Common myeloid progenitor, CD34-positive (primary cell): ENCODE data around the gene G3BP2. TPM values are rescaled to one million over a fixed set of nuclear protein-coding genes. Genes with fewer than 3 reads are reported as not detected.
"Not testable (repeated sequence)": the region's sequence is repeated elsewhere in the genome, so short reads cannot be mapped to it uniquely, and the experiment has no call there.

ENCODE experiments used
- CTCF ChIA-PET: fragments of 350-600 bp; sonication (Branson Sonifier 250); formaldehyde crosslinking; loops from one replicate; lab custom pipeline; 2021; ENCODE audit warnings: antibody characterized with exemption; lab: Charles Lee
- POLR2A ChIA-PET: fragments of 350-600 bp; sonication (Branson Sonifier 250); formaldehyde crosslinking; loops from one replicate; lab custom pipeline; 2021; ENCODE audit warnings: antibody characterized with exemption; lab: Charles Lee
- DNase-seq, 3 donors: peaks; one replicate each; pipeline versions ENCODE4 v3.0.0 to v3.0.0-alpha.2; 2013
- H3K27ac ChIP-seq, 2 experiments: 1 replicate in 1 of 2; 2 replicates in 1 of 2; pipeline ENCODE4 v1.7.0; 2013; ENCODE audit warnings: inconsistent platforms in 2 of 2, low read length in 2 of 2, mild to moderate bottlenecking in 2 of 2, low read depth in 1 of 2, moderate library complexity in 1 of 2; ENCODE audit not compliant: severe bottlenecking in 2 of 2, insufficient read depth in 1 of 2, poor library complexity in 1 of 2
- H3K27me3 ChIP-seq, 5 experiments: replicated peaks in 2 of 5; 1 replicate in 3 of 5; 2 replicates in 2 of 5; pipeline versions ENCODE4 v1.6.1 to v1.7.0; 2013; ENCODE audit warnings: low read length in 4 of 5, mild to moderate bottlenecking in 2 of 5, moderate library complexity in 2 of 5, inconsistent platforms in 1 of 5; ENCODE audit not compliant: insufficient read depth in 5 of 5, control insufficient read depth in 4 of 5
- H3K36me3 ChIP-seq, 4 experiments: 1 replicate in 2 of 4; 2 replicates in 2 of 4; pipeline versions ENCODE4 v1.6.1 to v1.7.0; 2013; ENCODE audit warnings: low read length in 3 of 4, control low read depth in 1 of 4, mild to moderate bottlenecking in 1 of 4; ENCODE audit not compliant: control insufficient read depth in 4 of 4, insufficient read depth in 4 of 4
- H3K4me1 ChIP-seq, 4 experiments: 1 replicate in 3 of 4; 2 replicates in 1 of 4; pipeline versions ENCODE4 v1.6.1 to v1.7.1; 2013; ENCODE audit warnings: low read length in 3 of 4, mild to moderate bottlenecking in 3 of 4, control low read depth in 1 of 4, inconsistent platforms in 1 of 4, moderate library complexity in 1 of 4; ENCODE audit not compliant: control insufficient read depth in 4 of 4, insufficient read depth in 4 of 4; ENCODE audit errors: control extremely low read depth in 1 of 4
- H3K4me3 ChIP-seq, 7 experiments: 1 replicate in 4 of 7; 2 replicates in 3 of 7; pipeline versions ENCODE4 v1.5.1 to v1.7.0; 2013; ENCODE audit warnings: mild to moderate bottlenecking in 7 of 7, low read length in 6 of 7, moderate library complexity in 6 of 7, inconsistent platforms in 2 of 7, low read depth in 2 of 7, control low read depth in 1 of 7; ENCODE audit not compliant: insufficient read depth in 4 of 7, control insufficient read depth in 1 of 7; ENCODE audit errors: extremely low read depth in 1 of 7
- H3K9me3 ChIP-seq, 5 experiments: 1 replicate in 4 of 5; 2 replicates in 1 of 5; pipeline versions ENCODE4 v1.6.1 to v1.7.1; 2013; ENCODE audit warnings: low read length in 4 of 5, mild to moderate bottlenecking in 2 of 5, inconsistent platforms in 1 of 5, low read depth in 1 of 5, moderate library complexity in 1 of 5; ENCODE audit not compliant: control insufficient read depth in 4 of 5, insufficient read depth in 2 of 5; ENCODE audit errors: control extremely low read depth in 1 of 5
- WGBS: methylation state at CpG from one replicate; pipeline ENCODE4 v1.1.5; 2013; ENCODE audit not compliant: insufficient coverage; 5-methylcytosine and 5-hydroxymethylcytosine counted together
- polyA plus RNA-seq: library from polyadenylated mRNA; unstranded; fragments of 120-200 nt; gene quantifications from one replicate; pipeline ENCODE4 v1.2.1, GENCODE V29; 2013

The G3BP2 gene
- 129 TPM for polyA plus RNA-seq

DNA sequence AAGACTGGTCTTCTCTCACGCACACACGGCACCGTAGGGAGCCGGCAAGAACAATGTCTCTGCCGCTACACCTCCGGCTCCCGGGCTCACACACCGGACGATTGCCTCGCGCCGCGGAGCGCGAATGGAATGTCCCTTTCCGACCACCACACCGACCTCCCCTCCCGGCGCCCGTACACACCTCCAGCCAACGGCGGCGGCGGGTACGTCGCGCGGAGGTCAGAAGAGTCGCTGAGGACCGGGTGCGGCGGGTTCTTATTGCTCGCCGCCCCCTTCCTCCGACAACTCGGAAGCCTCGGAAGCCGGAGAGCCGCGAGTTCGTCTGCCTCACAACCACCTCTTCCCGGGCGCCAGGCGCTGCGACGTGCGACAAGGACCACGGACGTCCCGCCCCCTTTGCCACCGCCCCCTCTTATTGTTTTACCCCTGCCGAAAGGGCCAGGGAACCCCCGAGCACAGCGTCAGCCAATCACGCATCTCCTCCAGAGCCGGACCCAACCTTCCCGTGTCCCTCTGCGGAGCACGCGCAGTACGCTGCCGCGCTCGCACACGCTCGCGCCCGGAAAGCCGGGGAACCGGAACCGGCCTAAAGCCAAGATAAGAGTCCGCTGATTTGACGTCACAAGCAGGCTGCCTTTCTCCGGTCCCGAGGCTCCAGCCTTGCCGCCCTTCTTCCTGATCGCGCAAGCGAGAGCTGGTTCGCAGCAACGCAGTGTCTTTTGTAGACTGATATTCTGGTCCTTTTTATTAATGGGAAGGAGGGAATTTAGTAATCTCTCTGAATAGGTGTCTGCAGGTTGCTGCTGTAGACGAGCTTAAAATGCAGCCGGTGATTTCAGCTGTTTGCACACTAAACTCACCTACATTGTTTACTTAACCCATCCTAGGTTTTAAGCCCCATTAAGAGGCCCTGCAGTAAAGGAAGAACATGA, at the start of gene G3BP2:
TSS of gene G3BP2 (minus strand) at position 385 of the 932 bp plus-strand sequence. CDS start 11,386 bp downstream, outside the sequence.
- peaks cover 0 to 3% (median 1%) of the 10 kb centered on the region in 4 experiments for H3K36me3 ChIP-seq
- ChIA-PET POLR2A (interaction anchor here (0.5 to 2.3 kb wide), 2 partner anchors 8 to 51 kb away, joined by 3 to 14 read pairs; partner anchors contain the start of gene USO1), CTCF (interaction anchor here (0.6 to 6.4 kb wide), 5 partner anchors 10 to 51 kb away, joined by 3 to 39 read pairs (median 5); partner anchors contain the start of gene USO1)
- H3K27me3 ChIP-seq, result no peaks in the 10 kb centered on the region
- 0% methylated on average over 24 of the region's 83 CpGs for WGBS
- H3K27ac ChIP-seq, result peak within 1 kb of the TSS; percentile 94 to 98
- H3K4me1 ChIP-seq, result peaks cover 24 to 33% (median 31%) of the 10 kb centered on the region in 4 experiments
- H3K9me3 ChIP-seq, result no peaks in the 10 kb centered on the region
- DNase-seq, result peak; percentile 99 to 100 (median 100)
- H3K4me3 ChIP-seq, result peak within 1 kb of the TSS; percentile 95 to 100 (median 98)

DNA sequence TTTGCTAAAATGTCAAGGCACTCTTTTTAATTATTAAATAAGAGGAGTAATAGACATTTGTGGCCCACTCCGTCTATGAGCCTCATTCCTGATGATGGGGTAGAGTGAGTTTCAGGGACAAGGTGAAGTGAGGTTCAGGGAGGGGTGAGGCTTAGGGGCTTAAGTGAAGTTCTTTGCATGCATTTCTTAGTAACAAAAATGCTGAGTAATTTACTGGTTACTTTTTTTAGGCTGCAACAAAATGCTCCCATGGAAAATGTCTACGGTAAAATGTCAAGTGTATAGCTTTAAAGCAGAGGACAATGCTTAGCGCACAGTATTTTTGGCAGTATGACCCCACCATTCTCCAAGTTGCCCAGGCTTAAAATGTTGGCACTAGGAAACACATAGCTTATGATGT, 49.2 kb upstream of the G3BP2 start:
- ChIA-PET POLR2A (interaction anchor here (2.2 kb wide), 1 partner anchor 53 kb away, joined by 6 read pairs; no protein-coding TSS in a partner anchor), CTCF (interaction anchor here (0.8 to 10.1 kb wide), 10 partner anchors 10 to 125 kb away, joined by 3 to 51 read pairs (median 6); partner anchors contain the start of gene G3BP2)
- WGBS, result 30% methylated on average over 2 of the region's 3 CpGs
- peaks cover 0 to 8% (median 1%) of the 10 kb centered on the region in 4 experiments for H3K36me3 ChIP-seq
- H3K27me3 ChIP-seq, result no peaks in the 10 kb centered on the region
- no peaks in the 10 kb centered on the region for H3K9me3 ChIP-seq
- peak overlapping the region in 4 of 7 experiments; percentile 74 to 98 (median 98) for H3K4me3 ChIP-seq
- H3K4me1 ChIP-seq, result peaks cover 10 to 39% (median 33%) of the 10 kb centered on the region in 4 experiments
- DNase-seq, result peak in 2 of 3 donors; percentile 11 to 33
- peak overlapping the region in 1 of 2 experiments; percentile 95 for H3K27ac ChIP-seq

GRCh38 chr4:75718529-75718928, 45.3 kb upstream of the G3BP2 start:
- DNase-seq, result no peak
- Histone ChIP-seq H3K4me3 (no peak overlapping the region), H3K9me3 (no peaks in the 10 kb centered on the region), H3K36me3 (peaks cover 0 to 8% (median 1%) of the 10 kb centered on the region in 4 experiments), H3K27me3 (no peaks in the 10 kb centered on the region), H3K4me1 (peaks cover 8 to 30% (median 25%) of the 10 kb centered on the region in 4 experiments), H3K27ac (no peak overlapping the region)
- ChIA-PET POLR2A (interaction anchor here (0.6 kb wide), 1 partner anchor 173 kb away, joined by 3 read pairs; no protein-coding TSS in a partner anchor), CTCF (interaction anchor here (0.8 to 1.7 kb wide), 2 partner anchors 9 to 13 kb away, joined by 3 to 4 read pairs; no protein-coding TSS in a partner anchor)
- WGBS, result 100% methylated on average over 2 of the region's 2 CpGs

- Histone ChIP-seq H3K27me3 (no peaks in the 10 kb centered on the region), H3K36me3 (peaks cover 0 to 8% (median 1%) of the 10 kb centered on the region in 4 experiments), H3K4me3 (no peak overlapping the region), H3K27ac (no peak overlapping the region), H3K4me1 (peaks cover 0 to 19% (median 15%) of the 10 kb centered on the region in 4 experiments), H3K9me3 (no peaks in the 10 kb centered on the region)
- DNase-seq, result no peak
- WGBS, result no CpG with 5 or more reads among the region's 1 CpG
- ChIA-PET CTCF (interaction anchor here (0.9 to 1.7 kb wide), 2 partner anchors 12 to 63 kb away, joined by 3 to 4 read pairs; no protein-coding TSS in a partner anchor), POLR2A (no interaction called here)
Measured at GRCh38 chr4:75717408-75717807, 44.2 kb upstream of the G3BP2 start.

GRCh38 chr4:75716054-75716453, 42.8 kb upstream of the G3BP2 start:
- CTCF ChIA-PET, result interaction anchor here (0.6 to 4.5 kb wide), 3 partner anchors 8 to 61 kb away, joined by 5 to 22 read pairs (median 8); partner anchors contain the start of gene USO1

DNA sequence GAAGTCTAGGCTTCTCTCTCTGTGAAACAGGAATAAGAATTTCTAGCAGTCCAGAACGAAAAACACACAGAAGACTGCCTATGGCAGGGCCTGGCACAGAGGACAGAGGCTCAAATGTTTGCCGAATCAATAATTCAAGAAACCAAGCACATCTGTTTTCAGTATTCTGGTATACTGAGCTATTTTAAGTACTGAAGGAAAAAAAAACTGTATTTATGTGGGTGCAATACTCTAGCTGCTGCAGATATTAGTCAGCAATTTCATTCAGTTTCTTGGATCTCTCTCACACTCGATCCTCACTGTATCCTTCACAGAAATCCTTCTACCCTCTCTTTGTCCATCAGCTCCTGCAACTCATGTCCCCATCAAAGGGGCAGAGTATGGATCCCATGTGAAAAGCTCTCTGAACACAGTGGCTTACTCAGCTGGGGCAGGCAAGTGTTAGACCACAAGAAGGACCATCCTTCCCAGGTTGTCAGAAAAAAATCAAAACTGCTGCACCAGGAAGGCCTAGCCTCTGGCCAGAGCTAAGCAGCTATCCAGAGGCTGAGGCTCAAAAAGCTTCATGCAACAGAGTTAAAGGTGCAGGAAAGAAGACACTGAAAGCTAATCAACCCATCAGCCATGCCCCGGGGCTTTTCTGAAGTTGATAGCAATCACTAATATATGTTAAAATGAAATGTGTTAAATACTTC, 42.0 kb upstream of the G3BP2 start:
- no peaks in the 10 kb centered on the region for H3K9me3 ChIP-seq
- ChIA-PET CTCF (interaction anchor here (0.9 to 4.5 kb wide), 3 partner anchors 9 to 61 kb away, joined by 5 to 22 read pairs (median 8); partner anchors contain the start of gene USO1), POLR2A (no interaction called here)
- peaks cover 0 to 8% (median 1%) of the 10 kb centered on the region in 4 experiments for H3K36me3 ChIP-seq
- H3K4me3 ChIP-seq, result peak overlapping the region in 2 of 7 experiments; percentile 4 to 31
- H3K27me3 ChIP-seq, result no peaks in the 10 kb centered on the region
- peak overlapping the region in 1 of 2 experiments; percentile 39 for H3K27ac ChIP-seq
- peak in 1 of 3 donors; percentile 22 for DNase-seq
- peaks cover 0 to 14% (median 11%) of the 10 kb centered on the region in 4 experiments for H3K4me1 ChIP-seq
- WGBS, result 20% methylated on average over 1 of the region's 4 CpGs

More at GRCh38 chr4:75716054-75716453, 42.8 kb upstream of the G3BP2 start:
- H3K27ac ChIP-seq, DNase-seq, H3K27me3 ChIP-seq, H3K4me3 ChIP-seq, H3K36me3 ChIP-seq, POLR2A ChIA-PET, H3K9me3 ChIP-seq: not testable (repeated sequence)
- WGBS, result 95% methylated on average over 3 of the region's 3 CpGs
- peaks cover 0 to 14% (median 10%) of the 10 kb centered on the region in 4 experiments for H3K4me1 ChIP-seq
